SK-N-SH treated with all-trans-retinoic acid at 6 μM for 48 hours (cell line): ENCODE results near the gene ENGASE.

Source experiments
- ATAC-seq: fragments of 200-7000 bp; cut with Tn5 transposase; 3 replicates; pipeline ENCODE4 v1.9.1; 2020; ENCODE audit warnings: mild to moderate bottlenecking, moderate library complexity
- ARNTL ChIP-seq: fragments of 450-650 bp; formaldehyde crosslinking; IDR thresholded peaks from 2 replicates; pipeline ENCODE4 v1.5.0; 2020; ENCODE audit warnings: low read depth, mild to moderate bottlenecking, moderate library complexity, borderline replicate concordance
- BACH2 ChIP-seq: fragments of 250-450 bp; sonication (Bioruptor Pico); IDR thresholded peaks from 2 replicates; pipeline ENCODE4 v1.9.0; 2021; ENCODE audit warnings: mild to moderate bottlenecking, borderline replicate concordance
- CREB5 ChIP-seq: fragments of 250-450 bp; sonication (Bioruptor Pico); IDR thresholded peaks from 2 replicates; pipeline ENCODE4 v1.5.1; 2020; ENCODE audit warnings: low read depth, mild to moderate bottlenecking, moderate library complexity
- CSDC2 ChIP-seq: fragments of 250-450 bp; sonication (Bioruptor Pico); IDR thresholded peaks from 2 replicates; pipeline ENCODE4 v1.5.0; 2020; ENCODE audit warnings: mild to moderate bottlenecking, moderate library complexity
- CSRNP3 ChIP-seq: fragments of 250-450 bp; sonication (Bioruptor Pico); IDR thresholded peaks from 2 replicates; pipeline ENCODE4 v1.5.1; 2021; ENCODE audit warnings: mild to moderate bottlenecking, moderate library complexity
- ESRRG ChIP-seq: fragments of 250-450 bp; sonication (Bioruptor Pico); IDR thresholded peaks from 2 replicates; pipeline ENCODE4 v1.6.1; 2021; ENCODE audit warnings: mild to moderate bottlenecking
- GLIS3 ChIP-seq: fragments of 250-450 bp; sonication (Bioruptor Pico); IDR thresholded peaks from 2 replicates; pipeline ENCODE4 v1.5.0; 2020; ENCODE audit warnings: mild to moderate bottlenecking, moderate library complexity
- PPARA ChIP-seq: fragments of 250-450 bp; sonication (Bioruptor Pico); IDR thresholded peaks from 2 replicates; pipeline ENCODE4 v1.5.0; 2020; ENCODE audit warnings: mild to moderate bottlenecking, borderline replicate concordance
- RARB ChIP-seq: fragments of 250-450 bp; sonication (Bioruptor Pico); IDR thresholded peaks from 2 replicates; pipeline ENCODE4 v1.8.0; 2021; ENCODE audit warnings: mild to moderate bottlenecking, moderate library complexity
- SNAI2 ChIP-seq: fragments of 250-450 bp; sonication (Bioruptor Pico); IDR thresholded peaks from 2 replicates; pipeline ENCODE4 v1.5.0; 2020; ENCODE audit warnings: mild to moderate bottlenecking, moderate library complexity
- TCF4 ChIP-seq: fragments of 250-450 bp; sonication (Bioruptor Pico); IDR thresholded peaks from 2 replicates; pipeline ENCODE4 v1.8.0; 2021; ENCODE audit warnings: mild to moderate bottlenecking, moderate library complexity, borderline replicate concordance
- TSHZ2 ChIP-seq: fragments of 250-450 bp; sonication (Bioruptor Pico); IDR thresholded peaks from 2 replicates; pipeline ENCODE4 v1.5.0; 2020; ENCODE audit warnings: mild to moderate bottlenecking, moderate library complexity
- ZFP30 ChIP-seq: fragments of 450-650 bp; formaldehyde crosslinking; IDR thresholded peaks from 2 replicates; pipeline ENCODE4 v1.5.0; 2022; ENCODE audit warnings: mild to moderate bottlenecking, moderate library complexity
- ZNF70 ChIP-seq: fragments of 450-650 bp; formaldehyde crosslinking; IDR thresholded peaks from 2 replicates; pipeline ENCODE4 v1.5.0; 2020; ENCODE audit warnings: mild to moderate bottlenecking, moderate library complexity
- ZNF8 ChIP-seq: fragments of 450-650 bp; formaldehyde crosslinking; IDR thresholded peaks from 2 replicates; pipeline ENCODE4 v1.5.0; 2020; ENCODE audit warnings: mild to moderate bottlenecking, moderate library complexity
- TF ChIP-seq, protein P1 (sequence below): fragments of 250-450 bp; sonication (Bioruptor Pico); IDR thresholded peaks from 2 replicates; pipeline ENCODE4 v1.8.0; 2020; ENCODE audit warnings: mild to moderate bottlenecking, moderate library complexity, borderline replicate concordance

ENGASE gene

DNA sequence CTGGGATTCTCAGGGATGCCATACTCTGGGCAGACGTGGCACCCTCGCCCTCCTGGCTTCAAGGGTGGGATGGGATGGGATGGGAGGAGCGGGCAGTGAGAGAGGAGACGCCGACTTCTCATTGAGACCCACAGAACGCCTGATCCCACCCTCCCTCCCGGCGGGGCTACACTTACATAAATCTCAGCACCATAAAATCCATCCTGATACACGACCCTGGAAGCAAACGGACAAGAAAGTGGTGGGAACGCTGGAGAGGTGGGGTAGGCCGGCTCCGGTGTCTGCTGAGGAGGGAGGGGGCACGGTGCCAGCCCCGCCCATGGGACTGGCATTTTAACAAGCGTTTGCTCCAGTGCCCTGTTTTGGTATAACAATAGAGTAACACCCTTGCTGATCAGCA, 21.9 kb downstream of the ENGASE start:
- ATAC-seq: no peak
- TF ChIP-seq BACH2 (CRISPR knock-in tag) (no peak), ESRRG (no peak), CSRNP3 (CRISPR knock-in tag) (no peak), CSDC2 (CRISPR knock-in tag) (no peak), ZNF70 (no peak)
- TF ChIP-seq, protein P1, sequence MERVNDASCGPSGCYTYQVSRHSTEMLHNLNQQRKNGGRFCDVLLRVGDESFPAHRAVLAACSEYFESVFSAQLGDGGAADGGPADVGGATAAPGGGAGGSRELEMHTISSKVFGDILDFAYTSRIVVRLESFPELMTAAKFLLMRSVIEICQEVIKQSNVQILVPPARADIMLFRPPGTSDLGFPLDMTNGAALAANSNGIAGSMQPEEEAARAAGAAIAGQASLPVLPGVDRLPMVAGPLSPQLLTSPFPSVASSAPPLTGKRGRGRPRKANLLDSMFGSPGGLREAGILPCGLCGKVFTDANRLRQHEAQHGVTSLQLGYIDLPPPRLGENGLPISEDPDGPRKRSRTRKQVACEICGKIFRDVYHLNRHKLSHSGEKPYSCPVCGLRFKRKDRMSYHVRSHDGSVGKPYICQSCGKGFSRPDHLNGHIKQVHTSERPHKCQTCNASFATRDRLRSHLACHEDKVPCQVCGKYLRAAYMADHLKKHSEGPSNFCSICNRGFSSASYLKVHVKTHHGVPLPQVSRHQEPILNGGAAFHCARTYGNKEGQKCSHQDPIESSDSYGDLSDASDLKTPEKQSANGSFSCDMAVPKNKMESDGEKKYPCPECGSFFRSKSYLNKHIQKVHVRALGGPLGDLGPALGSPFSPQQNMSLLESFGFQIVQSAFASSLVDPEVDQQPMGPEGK (CRISPR knock-in tag): no peak

GRCh38 chr17:79097226-79098055, 22.8 kb downstream of the ENGASE start:
- no peak for ATAC-seq
- TF ChIP-seq CSRNP3 (CRISPR knock-in tag) (no peak), GLIS3 (CRISPR knock-in tag) (no peak), ZNF8 (CRISPR knock-in tag) (no peak), CSDC2 (CRISPR knock-in tag) (no peak)

DNA sequence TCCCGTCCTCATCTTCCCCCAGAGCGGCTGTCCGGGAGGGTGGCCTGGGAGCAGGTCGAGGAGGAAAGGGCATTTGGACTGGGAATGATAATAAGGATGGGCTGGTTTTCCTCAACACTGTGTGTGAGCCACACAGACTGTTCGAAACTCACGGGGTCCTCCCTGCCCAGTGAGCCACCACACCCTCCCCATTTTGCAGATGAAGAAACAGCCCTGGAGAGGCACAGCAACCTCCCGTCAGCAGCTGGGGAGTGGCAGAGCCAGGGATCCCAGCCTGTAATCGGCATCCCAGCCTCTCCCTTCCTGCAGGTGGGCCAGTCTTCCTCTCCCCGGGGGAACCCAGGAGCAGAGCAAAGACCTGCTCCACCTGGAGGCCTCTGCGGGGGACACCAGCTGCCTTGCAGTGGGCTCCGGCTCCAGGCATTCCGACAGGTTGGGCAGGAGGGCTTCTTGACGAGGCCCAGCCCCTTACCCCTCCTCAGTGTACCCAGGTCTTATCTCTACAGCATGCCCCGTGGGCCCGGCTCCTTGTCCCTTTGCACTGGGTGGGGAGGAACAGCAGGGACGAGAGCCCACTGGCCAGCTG, 23.8 kb downstream of the ENGASE start:
- no peak; the same call in 2 of the 3 replicates for ATAC-seq
- TF ChIP-seq ARNTL (no peak), TSHZ2 (CRISPR knock-in tag) (no peak), ZFP30 (CRISPR knock-in tag) (no peak), ZNF8 (CRISPR knock-in tag) (no peak)

DNA sequence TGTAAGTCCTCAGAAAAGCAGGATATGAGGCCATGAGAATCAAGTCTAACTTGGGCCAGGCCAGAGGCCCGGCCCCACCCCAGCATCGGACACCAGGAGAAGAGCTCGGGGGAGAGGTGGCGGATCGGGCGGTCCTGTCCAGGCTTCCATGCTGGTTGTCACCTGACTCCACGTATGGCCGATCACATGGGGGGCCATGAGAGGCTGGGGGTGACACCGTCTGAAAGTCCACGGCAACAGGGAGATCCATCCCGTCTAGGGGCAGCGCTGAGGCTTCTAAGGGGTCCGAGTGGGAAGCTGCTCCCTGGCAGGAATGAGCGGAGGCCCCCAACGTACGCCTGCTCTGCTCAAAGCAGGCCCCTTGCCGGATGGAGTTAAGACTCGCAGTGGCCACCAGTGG, 25.8 kb downstream of the ENGASE start:
- TF ChIP-seq ZNF8 (CRISPR knock-in tag): no peak
- no peak for TF ChIP-seq RARB (CRISPR knock-in tag)
- no peak for TF ChIP-seq CSRNP3 (CRISPR knock-in tag)
- TF ChIP-seq SNAI2 (CRISPR knock-in tag): no peak
- TF ChIP-seq TCF4 (CRISPR knock-in tag): no peak
- TF ChIP-seq CREB5 (CRISPR knock-in tag): no peak
- TF ChIP-seq PPARA (CRISPR knock-in tag): no peak
- TF ChIP-seq, protein P1 (CRISPR knock-in tag): no peak
- no peak for ATAC-seq
